HG02623 (cell line): ENCODE results near the gene SAG.

Experiments
- ATAC-seq: cut with Tn5 transposase; IDR thresholded peaks from one replicate; pipeline ENCODE4 v1.9.1; 2021; ENCODE audit warnings: moderate library complexity; ENCODE audit not compliant: unreplicated experiment

SAG gene

DNA sequence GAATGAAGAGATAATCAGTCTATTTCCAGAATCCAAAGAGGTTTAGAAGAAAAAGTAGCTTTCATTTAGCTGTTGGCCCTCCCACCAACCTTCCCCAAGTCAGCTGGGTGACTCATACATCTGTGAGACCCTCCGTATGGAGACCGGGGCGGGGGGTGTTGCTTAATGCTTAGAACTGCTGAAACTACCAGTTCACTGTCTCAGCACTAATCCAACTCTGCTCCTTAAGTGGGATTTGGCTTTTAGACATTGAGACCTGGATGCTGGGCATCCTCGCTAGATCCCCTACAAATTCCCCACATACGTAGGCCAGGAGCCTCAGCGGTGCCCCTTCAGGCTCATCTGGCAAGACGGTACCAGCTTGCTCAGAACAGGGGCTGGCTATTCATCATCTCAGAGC is at the start of gene SAG:
Gene SAG, plus strand, starts transcription at position 252 of the 400 bp plus-strand sequence. CDS start 1,374 bp downstream, outside the sequence.
- no peak for ATAC-seq

DNA sequence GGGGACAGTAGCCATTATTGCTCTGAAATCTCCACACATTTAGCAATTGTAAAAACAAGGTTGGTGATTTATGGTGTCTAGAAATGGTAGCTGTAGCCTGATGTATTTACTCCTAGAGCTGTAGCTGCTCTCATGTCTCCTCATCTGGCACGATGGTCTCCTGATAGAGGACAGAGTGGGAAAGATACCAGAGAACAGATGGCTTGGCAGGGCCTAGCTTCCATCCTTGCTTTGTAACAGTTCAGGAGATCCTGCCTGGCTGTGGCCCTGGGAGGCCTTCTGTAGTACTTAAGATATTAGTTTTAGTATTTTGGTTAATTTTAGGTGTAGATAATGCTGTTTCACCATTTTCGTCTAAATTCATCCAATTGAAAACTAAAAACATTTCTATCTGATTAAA is 49.4 kb upstream of the SAG start:
- ATAC-seq = no peak

- no peak for ATAC-seq
Observed at GRCh38 chr2:233259730-233260129, 47.9 kb upstream of the SAG start.

GRCh38 chr2:233260661-233261060 is 47.0 kb upstream of the SAG start:
- ATAC-seq = no peak

- ATAC-seq = no peak
Observed at GRCh38 chr2:233261819-233262555, 45.6 kb upstream of the SAG start.

DNA sequence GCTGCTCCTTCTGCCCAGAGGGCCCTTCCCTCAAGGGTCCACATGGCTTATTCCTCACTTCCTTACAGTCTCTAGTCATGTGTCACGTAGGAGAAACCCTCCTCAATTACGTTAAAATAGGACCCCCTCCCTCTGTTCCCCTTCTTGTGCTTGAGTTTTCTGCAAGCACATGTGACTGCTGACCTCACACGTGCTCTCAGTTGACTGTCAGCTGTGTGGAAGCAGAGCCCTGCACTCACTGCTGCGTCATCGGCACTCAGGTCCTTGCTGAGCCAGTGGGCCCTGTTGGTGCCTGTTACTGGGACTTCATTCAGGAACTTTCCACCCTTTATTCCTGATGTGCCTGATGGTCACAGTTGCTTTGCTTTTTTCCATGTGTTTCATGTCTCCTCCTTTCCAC is 45.1 kb upstream of the SAG start:
- no peak for ATAC-seq

- ATAC-seq = no peak
Observed at GRCh38 chr2:233263045-233263570, 44.5 kb upstream of the SAG start.

- no peak for ATAC-seq
Observed at GRCh38 chr2:233264667-233265066, 42.9 kb upstream of the SAG start.

DNA sequence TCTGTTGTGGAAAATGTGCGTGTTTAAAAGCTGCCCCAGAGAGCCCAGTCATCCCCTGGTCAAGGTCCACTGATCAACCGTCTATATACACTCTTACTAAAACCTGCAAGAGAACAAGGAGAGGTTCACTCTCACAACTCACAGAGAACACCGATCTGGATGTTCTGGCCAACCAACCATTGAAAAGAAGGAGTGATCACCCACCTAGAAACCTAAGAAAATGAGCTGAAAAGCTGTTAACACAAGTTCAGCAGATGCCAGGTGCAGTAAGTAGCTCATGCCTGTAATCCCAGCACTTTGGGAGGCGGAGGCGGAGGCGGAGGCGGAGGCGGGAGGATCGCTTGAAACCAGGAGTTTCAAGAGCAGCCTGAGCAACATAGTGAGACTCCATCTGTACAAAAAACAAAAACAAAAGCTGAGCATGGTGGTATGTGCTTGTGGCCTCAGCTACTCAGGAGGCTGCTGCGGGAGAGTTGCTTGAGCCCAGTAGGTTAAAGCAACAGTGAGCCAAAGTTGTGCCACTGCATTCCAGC is 41.7 kb upstream of the SAG start:
- ATAC-seq = no peak

DNA sequence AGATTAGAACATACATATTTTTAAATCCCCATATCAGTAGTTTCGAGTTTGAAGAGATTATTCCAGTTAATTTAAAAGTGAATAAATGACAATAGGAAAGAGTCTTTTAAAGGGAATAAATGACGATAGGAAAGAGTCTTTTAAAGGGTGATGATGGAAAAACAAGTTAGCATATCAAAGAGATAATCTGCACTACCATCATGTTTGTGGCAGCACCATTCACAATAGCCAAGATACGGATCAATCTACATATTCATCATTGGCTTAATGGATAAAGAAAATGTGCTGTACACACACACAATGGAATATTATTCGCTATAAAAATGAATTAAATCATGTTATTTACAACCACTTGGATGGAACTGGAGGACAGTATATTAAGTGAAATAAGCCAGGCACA is 41.1 kb upstream of the SAG start:
- ATAC-seq = no peak

- peak; percentile 64 for ATAC-seq
Observed at GRCh38 chr2:233267516-233268245, 39.9 kb upstream of the SAG start.

GRCh38 chr2:233270366-233270765 is 37.2 kb upstream of the SAG start:
- ATAC-seq = no peak

DNA sequence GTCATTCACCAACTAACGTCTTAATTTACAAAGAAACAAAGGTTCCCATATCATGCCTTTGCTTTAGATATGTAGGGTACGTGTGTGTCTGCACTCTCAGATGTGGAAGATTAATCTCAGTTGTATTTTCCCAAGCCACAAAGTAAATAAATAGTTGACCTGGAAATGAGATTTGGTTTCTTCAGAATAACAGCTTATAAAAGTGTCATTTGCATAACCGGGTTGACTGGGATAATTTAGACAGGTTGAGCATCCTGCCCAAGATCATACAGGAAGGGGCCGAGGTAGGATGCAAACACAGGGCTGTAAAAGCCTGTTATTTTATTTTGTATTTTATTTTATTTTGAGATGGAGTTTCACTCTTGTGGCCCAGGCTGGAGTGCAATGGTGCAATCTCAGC is 36.7 kb upstream of the SAG start:
- no peak for ATAC-seq

GRCh38 chr2:233271693-233272092 is 35.9 kb upstream of the SAG start:
- no peak for ATAC-seq

DNA sequence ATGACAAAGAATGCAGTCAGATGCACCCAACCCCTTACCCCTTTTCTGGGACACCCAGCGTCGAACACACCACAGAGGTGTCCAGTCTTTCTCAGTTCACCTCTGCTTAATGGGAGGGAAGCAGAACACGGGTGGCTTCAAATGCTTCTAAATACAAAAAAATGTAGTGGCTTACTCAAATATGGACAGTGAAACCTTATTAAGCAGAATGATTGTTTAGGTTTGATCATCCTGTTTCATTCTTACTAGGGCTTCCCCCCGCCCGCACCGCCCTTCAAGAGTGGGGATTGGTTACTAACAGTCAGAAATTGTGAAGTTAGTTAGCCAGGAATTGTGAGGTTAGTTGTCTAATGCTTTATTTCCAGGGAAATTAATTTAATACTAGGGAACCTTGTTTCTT is 34.5 kb upstream of the SAG start:
- no peak for ATAC-seq

- ATAC-seq = no peak
Observed at GRCh38 chr2:233275223-233275622, 32.4 kb upstream of the SAG start.

DNA sequence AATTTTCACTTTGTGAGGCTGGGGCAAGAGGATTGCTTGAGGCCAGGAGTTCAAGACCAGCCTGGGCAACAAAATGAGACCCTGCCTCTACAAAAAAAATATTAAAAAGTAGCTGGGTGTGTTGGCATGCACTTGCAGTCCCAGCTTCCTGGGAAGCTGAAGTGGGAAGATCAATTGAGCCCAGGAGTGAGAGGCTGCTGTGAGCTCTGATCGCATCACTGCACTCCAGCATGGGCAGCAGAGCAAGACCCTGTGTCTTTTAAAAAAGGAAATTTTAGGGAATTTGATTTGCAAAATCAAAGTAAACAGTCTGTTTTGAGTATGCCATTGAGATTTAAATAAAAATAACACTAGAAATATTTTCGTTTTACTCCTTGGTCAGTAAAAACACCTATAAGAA is 28.7 kb upstream of the SAG start:
- no peak for ATAC-seq

DNA sequence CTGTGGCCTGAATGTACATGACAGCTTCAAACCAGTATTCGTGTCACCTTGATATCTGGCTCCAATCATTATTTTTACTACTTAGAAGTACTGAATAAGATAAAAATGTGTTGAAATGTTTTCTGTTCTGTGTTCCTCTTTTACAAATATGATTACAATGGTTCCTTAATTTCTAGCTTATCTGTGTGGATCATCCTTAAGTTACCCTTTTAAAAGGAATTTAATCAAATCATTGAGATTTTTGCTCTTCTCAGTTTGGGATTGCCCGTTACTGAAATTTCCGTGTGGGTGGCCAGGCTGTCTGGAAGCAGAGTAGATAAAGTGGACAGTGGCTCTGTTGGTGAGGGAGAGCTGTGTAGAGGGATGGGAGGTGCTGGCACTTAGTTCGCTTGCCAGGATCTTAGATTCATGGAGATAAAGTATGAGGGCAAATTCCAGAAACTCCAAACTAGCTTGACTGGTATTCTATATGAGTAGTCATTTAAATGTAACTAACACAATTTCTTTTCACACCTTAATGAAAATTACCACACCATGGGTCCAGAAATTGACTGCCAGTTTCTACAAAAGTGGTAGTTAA is 27.4 kb upstream of the SAG start:
- ATAC-seq = no peak

- no peak for ATAC-seq
Observed at GRCh38 chr2:233281553-233281952, 26.1 kb upstream of the SAG start.

DNA sequence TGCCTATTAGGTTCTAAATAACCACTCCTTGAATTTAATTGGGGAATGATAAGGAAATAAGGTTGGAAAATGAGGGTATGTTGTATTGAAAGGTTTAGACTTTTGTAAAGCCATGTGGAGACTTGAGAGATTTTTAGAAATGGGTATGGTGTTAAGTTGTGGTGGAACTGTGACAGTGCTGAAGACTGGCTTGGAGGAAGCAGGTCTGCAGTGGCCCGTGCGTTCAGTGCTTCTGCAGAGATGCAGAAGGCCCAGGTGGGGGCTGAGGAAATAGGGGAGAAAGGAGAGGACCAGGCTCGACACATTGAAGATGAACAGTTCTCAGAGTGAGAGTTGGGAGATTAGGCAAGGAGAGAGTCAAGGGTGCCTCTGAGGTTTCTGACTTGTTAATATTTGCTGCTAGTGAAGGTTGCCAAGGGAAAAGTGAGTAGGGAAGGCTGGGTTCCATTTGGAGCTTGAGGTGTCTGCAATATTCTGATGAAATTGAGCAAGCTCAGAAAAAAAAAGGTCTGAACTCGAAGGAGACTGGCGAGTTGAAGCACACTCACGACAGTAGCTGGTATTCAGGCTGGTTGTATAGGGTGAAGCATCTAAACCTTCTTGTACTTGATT is 25.5 kb upstream of the SAG start:
- no peak for ATAC-seq

- ATAC-seq = no peak
Observed at GRCh38 chr2:233285921-233286320, 21.7 kb upstream of the SAG start.
